NCI-H345 (cell line): Measurements from ENCODE around the gene HRK.

Experiments
- DNase-seq: peaks from one replicate; lab custom pipeline; 2025; lab: John Stamatoyannopoulos, UW

HRK gene

DNA sequence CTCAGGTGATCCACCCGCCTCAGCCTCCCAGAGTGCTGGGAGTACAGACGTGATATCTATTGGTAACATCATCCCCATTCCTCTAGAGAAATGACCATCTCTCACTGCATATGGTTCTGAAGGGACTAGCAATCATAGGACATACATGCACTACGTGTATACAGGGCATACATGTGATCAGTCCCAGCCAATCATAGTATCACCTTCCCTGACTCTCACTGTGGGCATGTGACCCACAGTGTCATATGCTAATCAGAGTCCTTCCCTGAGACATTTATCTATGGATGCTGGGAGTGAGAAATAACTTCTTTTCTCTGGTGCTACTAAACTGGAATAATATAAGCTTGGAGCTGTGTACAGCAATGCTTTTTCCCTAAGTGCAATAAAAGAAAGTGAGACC, 17.4 kb upstream of the HRK start:
- no peak for DNase-seq

DNA sequence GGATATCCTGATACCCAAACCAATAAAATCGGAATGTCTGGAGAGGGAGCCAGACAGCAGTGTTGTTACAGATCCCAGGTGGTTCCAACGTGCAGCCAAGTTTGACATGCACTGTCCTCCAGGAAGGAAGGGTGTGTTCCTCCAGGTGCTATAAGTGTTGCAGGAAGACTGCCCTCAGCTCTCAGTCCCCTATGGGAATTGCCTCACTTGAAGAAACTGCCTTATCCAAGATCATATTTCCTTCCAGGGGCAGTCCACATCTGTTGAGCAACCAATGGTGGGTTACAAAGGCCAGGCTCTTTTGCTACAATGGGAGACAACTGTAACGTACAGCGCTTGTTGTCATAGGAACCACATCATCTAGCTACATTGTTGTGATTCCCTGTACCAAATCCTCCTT, 16.2 kb upstream of the HRK start:
- DNase-seq: no peak

DNA sequence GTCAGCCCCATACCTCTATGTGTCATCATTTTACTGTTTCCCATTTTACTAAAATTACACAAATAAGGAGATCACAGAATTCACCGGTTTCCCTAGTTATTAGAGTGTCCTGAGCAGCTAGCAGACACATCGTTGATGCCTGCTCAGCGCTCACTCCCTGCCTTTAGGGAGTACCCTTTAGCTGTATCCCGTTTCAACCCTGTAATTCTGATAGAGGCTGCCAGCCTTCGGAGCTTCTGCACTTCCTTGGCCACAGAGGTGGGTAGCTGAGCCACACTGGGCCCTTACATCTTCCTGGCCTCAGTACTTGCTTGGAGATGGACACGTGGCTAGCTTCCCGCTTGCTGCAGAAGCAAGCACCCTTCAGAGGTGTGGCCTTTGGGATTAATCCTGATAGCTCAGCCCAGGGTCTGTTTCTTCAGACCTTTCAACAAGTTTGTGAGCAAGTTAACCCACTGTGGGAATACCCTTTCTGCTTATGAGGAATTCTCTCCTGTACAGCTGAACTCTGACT, 15.2 kb upstream of the HRK start:
- DNase-seq: no peak

DNA sequence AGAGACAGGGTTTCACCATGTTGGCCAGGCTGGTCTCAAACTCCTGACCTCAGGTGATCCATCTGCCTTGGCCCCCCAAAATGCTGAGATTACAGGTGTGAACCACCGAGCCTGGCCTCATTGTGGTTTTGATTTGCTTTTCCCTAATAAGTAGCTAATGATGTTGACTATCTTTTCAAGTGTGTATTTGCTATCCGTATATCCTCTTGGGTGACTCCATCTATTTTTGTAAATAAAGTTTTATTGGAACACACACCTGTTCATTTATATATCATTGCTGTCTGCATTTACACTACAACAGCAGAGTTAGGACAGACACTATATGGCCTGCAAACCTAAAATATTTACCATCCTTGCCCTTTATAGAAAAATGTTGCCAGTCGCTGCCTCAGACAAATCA, 13.7 kb upstream of the HRK start:
- DNase-seq: no peak

DNA sequence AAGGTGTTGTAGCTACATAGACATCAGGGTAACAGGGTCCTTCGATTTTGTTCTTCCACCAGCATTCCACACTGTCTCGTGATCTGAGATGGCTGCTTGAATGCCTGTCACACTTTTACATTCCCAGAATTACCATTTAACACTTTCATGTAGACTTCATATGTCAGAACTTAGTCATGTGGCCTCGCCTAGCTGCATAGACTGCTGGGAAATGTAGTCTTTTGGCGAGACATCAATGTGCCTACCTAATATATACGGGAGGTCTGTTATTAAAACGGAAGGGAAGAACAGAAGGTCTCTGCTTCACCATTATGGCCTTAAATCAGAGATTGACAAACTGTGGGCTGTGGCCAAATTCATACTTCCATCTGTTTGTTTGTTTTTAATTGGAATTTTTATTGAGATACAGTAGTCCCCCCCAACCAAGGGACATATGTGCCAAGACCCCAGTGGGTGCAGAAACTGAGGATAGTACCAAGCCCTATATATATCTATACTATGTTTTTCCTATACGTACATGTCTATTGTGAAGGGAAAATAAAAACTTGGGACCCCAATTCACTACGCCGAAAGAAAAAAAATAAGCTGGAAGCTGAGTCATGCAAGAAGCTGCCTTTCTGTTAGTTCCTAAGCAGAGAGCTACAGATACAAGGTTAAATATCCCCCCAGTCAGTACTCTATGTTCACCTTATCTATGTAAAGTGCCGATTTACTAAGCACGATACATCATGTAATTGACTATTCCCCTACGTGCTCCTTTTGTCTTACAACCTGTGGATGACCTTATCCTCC, 11.3 kb upstream of the HRK start:
- DNase-seq: no peak

- no peak for DNase-seq
These were observed 9.8 kb upstream of the HRK start for GRCh38 chr12:116891019-116891418.

DNA sequence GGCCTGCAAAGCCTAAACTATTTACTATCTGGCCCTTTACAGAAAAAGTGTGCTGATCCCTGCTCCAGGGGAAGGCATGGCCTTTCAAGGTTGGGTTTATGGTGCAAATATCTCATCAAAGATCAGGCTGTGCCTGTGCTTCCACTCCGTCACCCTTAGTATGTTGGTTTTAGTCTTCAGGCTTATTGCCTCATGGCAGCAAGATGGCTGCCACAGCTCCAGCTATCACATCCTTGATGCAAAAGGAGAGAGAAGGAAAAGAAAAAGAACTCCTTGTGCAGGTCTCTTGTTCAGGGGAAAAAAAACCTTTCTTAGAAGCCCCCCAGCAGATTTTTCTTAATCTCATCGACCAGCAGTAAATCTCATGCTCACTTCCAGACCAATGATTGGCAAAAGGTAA, 9.1 kb upstream of the HRK start:
- no peak for DNase-seq

- no peak for DNase-seq
These were observed 6.7 kb upstream of the HRK start for GRCh38 chr12:116887897-116888296.

DNA sequence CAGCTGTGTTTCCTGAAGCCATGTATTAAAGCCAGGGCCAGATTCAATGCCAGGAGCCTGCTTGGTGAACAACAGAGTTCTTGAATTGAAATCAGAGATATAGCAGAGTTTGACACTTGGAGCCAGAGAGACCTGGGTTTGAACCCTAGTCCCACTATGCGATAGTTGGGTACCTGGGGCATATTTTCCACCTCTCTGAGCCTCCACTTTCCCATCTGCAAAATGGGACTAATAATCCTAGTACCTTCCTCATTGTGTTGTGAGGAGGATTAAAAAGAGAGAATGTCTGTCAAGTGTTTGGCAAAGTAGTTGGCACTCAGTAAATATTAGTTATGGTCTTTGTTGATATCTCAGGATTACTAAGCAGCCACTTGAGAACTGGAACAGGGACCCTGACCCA, 6.0 kb upstream of the HRK start:
- DNase-seq: no peak

GRCh38 chr12:116885491-116885890, 4.2 kb upstream of the HRK start:
- no peak for DNase-seq

- no peak for DNase-seq
These were observed 3.6 kb upstream of the HRK start for GRCh38 chr12:116884871-116885270.

DNA sequence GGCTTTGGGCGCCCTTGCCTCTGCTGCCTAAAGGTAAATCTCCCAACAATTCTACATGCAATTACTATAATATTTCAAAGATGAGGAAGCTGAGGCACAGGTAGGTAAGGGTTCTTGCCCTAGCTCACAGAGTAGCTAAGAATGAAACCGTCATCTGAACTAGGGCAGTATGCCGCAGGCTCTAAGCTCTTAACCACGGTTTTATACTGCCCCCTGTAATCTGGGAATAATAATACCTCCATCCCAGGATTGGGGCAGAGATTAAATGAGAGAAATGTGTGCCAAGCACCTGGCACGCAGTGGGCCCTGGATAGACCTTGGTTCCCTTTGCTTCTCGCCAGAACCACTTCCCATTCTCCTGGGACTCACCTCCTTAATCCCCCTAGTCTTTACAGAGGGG, 1.5 kb upstream of the HRK start:
- DNase-seq: peak; percentile 26

DNA sequence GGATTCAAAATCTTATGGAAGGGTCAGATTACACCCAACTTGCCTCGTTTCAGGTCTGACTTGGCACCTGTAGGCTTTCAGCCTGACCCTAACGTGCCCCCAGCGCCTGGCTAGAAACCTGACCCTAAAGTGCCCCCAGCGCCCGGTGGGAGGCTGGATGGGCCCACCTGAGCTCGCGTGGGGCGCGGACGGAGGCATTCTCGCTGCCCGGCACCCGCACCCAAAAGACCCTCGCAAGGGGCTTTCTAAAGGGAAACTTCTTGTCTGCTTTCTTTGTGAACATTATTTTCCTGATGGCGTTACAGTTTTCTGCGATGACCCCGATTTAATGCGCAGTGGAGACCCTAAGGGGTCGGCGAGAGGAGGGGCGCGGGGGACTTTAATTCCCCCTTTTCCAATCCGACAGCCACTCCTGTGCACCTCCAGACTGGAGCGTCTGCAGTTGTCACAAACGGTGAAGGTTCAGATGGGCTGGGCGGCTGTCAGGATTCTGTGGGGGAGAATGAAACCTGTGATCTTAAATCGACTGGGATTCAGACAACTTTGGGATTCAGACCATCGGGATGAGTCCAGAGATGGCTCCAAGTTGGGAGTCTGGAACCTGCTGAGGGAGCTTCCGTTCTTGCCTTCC, 751 bp upstream of the HRK start:
- no peak for DNase-seq

GRCh38 chr12:116880817-116881324, 370 bp downstream of the HRK start:
- DNase-seq: peak; percentile 50

GRCh38 chr12:116880213-116880816, 926 bp downstream of the HRK start:
- DNase-seq: no peak

DNA sequence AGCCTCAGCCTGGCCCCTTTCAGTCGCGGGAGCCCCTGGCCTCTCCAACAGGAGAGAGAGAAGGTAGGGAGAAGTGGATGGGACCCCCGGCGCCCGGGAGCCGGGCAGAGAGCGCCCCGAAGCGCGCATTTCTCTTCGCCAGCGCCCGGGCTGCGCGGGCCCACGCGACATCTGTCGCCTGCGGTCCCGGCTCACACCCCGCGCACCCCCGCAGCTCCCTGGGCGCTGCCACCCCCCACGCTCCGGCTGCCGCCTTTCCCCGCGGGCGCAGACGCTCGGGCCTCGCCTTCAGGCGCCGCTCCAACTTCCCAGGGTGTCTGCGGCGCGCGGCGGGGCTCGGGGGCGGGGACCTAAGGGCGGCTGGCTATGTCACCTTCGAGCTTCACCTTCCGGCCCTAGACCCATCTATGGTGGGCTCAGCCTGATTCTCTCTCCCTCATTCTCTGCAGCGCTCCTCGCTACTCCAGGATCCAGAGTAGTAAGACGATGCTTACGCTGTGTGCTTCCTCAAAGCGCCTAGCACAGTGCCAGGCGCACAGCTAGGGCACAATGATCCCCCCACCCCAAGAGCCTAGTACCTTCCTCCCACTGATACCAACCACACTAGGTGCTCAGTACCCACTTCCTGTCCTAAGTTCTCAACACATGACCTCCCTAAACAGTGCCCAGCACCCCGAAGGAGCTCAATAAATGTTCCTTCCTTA, 1.6 kb downstream of the HRK start:
- peak; percentile 18 for DNase-seq

DNA sequence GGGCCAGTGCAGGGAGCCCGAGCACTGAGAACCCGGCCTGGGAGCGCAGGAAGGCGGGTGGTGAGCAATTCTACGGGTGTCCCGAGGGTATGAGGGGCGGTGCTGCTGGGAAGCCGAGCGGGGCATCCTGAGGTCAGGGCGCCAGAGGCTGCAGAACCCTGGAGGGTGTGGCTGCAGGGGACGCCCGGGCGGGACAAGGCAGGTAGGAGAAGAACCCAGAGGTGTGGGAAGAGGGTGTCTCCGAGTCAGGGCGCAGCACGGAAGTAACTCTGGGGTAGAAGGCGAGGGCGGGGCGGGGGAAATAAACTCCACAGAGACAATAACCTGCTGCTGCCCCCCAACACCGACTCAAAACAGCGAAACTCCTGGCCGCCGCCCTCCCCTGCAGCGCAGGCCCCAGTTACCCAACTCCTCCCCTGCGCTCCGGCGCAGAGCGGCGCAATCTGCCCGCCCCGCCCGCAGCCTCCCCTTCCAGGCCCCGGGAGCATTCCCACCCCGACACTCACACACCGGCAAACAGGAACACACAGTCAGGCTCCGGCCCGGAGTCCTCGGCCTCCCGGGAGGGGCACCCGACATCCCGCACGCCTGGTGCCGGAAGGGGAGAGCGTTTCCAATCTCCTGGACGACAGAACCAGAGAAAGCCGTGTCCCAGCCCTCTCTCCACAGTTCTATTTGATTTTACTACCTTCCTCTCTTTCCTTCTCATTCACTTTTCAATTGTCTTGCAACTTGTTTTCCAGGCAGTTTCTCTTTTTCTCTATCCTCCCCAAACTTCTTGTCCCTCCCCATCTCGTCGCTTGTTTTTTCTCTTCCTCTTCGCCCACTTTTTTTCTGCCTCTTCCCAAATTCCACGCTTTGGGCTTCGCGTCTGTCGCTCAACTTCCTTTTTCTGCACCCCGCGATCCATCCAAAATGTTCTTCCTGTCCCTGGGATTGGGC, 2.4 kb downstream of the HRK start:
- DNase-seq: no peak

DNA sequence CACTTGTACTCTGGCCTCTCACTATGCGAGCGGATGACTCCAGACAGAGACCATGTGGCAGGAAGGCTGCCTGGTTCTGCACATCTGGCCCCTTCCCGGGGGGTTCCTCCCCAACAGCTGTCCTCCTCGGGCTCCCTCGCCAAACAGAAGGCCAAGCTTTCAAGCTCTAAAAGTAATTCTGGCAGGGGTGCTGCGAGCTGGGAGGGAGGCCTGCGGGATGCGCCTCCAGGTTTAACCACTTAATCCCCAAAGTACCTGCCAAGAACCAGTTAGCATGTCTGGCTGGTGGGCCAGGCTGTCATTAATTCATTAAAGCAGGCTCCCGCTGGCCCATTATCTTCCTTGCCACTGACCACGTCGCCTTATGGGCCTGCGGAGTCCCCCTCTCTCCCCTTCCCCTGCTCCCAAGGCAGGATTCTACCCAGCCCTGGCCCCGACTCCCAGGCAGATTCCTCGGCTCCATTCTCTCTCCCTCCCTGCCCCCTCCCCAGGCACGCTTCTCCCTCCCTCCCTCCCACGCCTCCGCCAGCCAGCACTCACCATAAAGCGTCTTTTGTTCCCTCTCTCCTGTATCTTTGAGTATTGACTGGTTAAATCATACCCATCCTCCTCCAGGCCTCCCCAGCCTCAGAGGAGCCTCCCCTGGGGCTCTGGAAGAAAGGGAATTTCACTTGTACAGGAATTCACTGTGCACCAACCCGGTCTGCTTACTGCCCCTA, 4.9 kb downstream of the HRK start:
- no peak for DNase-seq

GRCh38 chr12:116874324-116874995, 6.8 kb downstream of the HRK start:
- DNase-seq: no peak

- no peak for DNase-seq
These were observed 10.9 kb downstream of the HRK start for GRCh38 chr12:116870306-116870705.
